NCI-H2107 treated with DMSO at 0.1 percent for 48 hours (cell line): Measurements from ENCODE around the gene MT1E.
"Not testable (repeated sequence)": the region's sequence is repeated elsewhere in the genome, so short reads cannot be mapped to it uniquely, and the experiment has no call there.

Experiments used
- DNase-seq: peaks from one replicate; lab custom pipeline; 2025; ENCODE audit not compliant: unreplicated experiment; lab: John Stamatoyannopoulos, UW

The MT1E gene

GRCh38 chr16:56606476-56607108 is 19.0 kb upstream of the MT1E start:
- DNase-seq: no peak

GRCh38 chr16:56607109-56607618 is 18.4 kb upstream of the MT1E start:
- DNase-seq: no peak

- DNase-seq: no peak
Observed at GRCh38 chr16:56607675-56608042, 17.9 kb upstream of the MT1E start.

DNA sequence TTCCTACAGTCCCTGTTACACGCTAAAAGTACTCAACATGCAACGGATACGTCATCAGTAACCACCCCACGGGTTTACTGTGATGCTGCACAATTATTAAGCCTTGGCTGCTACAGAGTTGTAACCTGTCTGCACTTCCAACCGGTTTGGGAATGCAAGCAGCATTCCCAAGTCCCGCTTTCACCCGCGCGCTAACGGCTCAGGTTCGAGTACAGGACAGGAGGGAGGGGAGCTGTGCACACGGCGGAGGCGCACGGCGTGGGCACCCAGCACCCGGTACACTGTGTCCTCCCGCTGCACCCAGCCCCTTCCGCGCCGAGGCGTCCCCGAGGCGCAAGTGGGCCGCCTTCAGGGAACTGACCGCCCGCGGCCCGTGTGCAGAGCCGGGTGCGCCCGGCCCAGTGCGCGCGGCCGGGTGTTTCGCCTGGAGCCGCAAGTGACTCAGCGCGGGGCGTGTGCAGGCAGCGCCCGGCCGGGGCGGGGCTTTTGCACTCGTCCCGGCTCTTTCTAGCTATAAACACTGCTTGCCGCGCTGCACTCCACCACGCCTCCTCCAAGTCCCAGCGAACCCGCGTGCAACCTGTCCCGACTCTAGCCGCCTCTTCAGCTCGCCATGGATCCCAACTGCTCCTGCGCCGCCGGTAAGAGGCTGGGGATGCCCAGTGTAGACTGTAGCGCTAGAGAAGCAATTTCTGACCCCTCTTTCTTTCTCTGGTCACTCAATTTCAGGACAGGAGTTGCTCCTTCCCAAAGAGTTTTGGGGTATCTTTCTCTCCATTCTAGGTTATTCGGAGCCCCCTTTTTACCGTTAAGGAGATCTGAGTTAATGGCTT is 17.3 kb upstream of the MT1E start, which contains the start of gene MT2A:
TSS of gene MT2A (plus strand) at position 542 of the 833 bp plus-strand sequence. CDS start at position 614, 72 bp downstream.
- DNase-seq: peak; percentile 93

GRCh38 chr16:56608876-56609462 is 16.6 kb upstream of the MT1E start:
- DNase-seq: peak; percentile 15

DNA sequence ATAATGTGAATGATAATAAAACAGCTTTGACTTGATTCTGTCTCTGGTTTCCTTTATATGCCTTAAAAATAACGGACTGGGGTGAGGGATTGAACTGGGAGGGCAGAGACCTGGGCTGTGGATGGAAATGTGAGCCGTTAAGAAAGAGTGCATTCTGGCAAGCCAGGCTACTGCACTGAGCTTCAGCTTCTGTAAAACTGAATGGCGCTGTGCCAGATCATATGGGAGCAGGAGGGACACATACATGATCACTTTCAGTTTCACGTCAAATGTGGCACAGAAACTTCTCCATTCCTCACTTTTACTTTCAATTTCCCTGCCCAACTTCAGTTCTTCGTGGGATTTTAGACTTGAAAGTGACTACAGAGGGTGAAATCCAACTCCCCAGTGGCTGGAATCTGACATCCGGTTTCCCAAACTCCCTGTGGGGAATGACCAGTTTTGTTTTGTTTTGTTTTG is 16.1 kb upstream of the MT1E start:
- DNase-seq: peak; percentile 57

GRCh38 chr16:56610017-56610608 is 15.5 kb upstream of the MT1E start:
- DNase-seq: peak; percentile 12

- no peak for DNase-seq
Observed at GRCh38 chr16:56610609-56611111, 14.9 kb upstream of the MT1E start.

DNA sequence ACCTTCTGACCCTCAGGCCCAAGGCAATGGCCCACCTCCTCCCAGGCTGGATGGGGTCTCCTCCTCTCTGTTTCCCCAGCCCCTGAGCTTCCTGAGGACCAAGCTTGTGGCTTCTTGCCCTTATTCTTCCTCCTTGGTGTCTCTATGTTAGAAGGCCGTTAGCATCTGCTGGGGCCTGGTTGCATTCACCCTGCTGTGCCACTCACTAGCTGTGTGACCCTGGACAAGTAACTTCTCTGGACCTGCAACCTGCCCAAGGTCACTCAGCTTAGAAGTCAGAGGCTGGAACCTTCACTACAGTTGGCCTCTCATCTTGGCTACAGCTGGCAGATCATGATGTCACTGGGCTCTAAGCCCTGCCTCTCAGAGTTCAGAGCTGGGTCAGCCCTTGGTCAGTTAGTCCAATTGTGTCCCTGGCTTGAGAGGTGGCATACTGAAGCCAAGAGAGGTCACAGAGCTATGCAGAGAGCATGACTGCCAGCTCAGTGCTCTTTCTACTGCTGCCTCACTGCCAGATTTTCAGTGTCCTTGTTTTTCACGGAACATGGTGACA is 14.2 kb upstream of the MT1E start:
- DNase-seq: no peak

GRCh38 chr16:56613706-56614105 is 11.9 kb upstream of the MT1E start:
- DNase-seq: no peak

DNA sequence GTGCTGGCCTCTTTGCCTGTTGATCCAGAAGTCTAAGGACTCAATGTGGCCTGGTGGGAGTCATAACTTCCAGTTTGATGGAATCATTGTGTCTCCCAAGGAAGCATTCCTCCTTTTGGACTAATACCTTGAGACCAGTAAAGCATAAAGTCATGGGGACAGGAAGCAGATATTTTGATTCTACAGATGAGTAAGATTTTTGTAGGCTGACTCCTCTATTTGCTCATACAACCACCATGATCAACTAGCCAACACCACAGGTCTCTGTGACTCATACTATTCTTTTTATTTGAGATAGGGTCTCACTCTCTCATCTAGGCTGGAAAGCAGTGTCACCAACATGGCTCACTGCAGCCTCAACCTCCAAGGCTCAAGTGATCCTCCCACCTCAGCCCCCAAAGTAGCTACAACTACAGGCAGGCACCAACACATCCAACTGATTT is 11.0 kb upstream of the MT1E start:
- no peak for DNase-seq

- no peak for DNase-seq
Observed at GRCh38 chr16:56615353-56615752, 10.2 kb upstream of the MT1E start.

GRCh38 chr16:56616608-56617211 is 8.9 kb upstream of the MT1E start:
- DNase-seq: no peak

DNA sequence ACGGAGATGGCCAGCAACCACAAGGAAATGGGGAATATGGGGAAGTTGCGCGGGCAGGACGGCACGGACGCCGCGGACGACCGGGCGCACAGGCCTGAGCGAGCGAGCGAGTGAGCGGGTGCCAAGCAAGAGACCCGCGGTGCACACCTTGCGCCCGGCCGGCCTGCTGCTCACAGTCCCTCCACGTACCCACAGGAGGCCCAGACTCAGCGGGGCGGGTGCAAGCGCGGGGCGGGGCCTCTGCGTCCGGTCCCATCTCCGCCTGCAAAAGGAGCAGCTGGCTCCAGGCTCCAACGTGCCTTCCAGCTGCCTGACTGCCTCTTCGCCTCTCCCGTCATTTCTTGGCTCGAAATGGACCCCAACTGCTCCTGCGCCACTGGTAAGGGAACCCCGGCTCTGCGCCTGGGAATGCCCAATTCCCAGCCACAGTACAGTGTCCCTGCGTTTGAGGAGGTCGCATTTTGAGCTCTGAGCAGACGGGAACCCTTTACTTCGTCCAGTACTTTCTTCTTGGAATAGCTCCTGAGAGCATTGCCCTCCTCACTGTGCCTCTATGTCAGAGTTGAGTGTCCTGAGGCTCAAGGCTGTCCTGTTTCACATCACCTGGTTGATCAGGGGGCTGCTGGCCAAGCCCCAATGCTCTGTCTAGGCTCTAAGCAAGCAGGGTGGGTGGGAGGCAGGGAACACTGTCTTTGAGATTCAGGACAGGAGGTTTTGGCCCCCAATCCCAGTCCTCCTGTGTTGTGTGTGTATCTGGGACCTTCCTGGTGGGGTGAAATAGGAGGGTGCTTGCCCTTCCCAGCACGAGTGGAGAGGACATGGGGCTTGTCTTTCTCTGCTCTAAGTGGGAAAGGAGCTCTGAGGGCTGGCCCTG is 8.1 kb upstream of the MT1E start:
- no peak for DNase-seq

DNA sequence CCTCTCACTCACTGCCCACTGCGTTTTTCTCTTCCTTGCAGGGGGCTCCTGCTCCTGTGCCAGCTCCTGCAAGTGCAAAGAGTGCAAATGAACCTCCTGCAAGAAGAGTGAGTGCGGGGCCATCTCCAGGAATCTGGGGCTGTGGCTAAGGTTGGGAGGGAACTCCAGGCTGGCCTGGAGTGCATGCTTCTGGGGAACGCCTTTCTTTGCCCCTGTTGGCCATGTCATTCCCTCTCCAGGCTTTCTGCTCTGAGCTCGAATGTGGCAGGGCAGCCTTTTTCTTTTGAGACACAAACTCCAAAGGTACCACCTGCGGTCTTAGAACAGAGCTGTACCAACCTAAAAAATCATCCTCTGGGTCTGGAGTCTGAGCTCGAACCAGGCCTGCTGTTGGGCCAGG is 7.4 kb upstream of the MT1E start:
- DNase-seq: no peak

DNA sequence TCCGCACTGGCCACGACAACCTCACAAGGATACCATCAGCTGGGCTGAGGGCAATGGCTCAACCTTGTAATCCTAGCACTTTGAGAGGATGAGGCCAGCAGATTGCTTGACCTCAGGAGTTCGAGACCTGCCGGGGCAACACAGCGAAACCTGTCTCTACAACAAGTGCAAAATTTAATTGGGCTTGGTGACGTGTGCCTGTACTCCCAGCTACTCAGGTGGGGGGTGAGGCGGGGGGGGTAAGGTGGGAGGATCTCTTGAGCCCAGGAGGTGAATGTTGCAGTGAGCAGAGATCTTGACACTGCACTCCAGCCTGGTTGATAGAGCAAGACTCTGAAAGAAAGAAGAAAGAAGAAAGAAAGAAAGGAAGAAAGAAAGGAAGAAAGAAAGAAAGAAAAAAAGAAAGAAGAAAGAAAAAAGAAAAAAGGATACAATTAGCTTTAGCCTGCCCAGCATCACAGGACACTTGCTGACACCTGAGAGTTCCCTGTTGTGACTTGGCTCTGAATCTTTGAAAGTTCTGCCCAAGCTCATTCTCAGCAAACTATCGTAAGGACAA is 5.2 kb upstream of the MT1E start:
- no peak for DNase-seq

DNA sequence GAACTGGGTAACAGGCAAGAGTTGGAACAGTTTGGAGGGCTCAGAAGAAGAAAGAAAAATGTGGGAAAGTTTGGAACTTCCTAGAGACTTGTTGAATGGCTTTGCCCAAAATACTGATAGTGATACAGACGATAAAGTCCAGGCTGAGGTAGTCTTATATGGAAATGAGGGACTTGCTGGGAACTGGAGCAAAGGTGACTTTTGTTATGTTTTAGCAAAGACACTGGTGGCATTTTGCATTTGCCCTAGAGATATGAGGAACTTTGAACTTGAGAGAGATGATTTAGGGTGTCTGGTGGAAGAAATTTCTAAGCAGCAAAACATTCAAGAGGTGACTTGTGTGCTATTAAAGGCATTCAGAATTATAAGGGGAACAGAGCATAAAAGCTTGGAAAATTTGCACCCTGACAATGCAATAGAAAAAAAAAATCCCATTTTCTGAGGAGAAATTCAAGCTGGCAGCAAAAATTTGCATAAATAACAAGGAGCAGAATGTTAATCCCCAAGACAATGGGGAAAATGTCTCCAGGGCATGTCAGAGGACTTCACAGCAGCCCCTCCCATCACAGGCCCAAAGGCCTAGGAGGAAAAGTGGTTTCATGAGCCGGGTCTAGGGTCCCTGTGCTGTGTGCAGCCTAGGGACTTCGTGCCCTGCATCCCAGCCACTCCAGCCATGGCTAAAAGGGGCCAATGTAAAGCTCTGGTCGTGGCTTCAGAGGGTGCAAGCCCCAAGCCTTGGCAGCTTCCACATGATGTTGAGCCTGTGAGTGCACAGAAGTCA is 3.7 kb upstream of the MT1E start:
- DNase-seq: not testable (repeated sequence)

- not testable (repeated sequence) for DNase-seq
Observed at GRCh38 chr16:56623184-56623583, 2.4 kb upstream of the MT1E start.
